MCF 10A (cell line): ENCODE measurements around the gene HAGH. TPM values are rescaled to one million over a fixed set of nuclear protein-coding genes. Genes with fewer than 3 reads are reported as not detected.

ENCODE experiments used
- BruUV-seq: library from RNA; stranded (reverse); fragments of 400-500 nt; replicated peaks from 2 replicates; lab custom pipeline; 2021; lab: Mats Ljungman, UMichigan
- CTCF ChIA-PET: fragments of 300-600 bp; sonication (Branson Sonifier 250); formaldehyde crosslinking; extraction: SDS; loops from one replicate; lab custom pipeline; 2021; ENCODE audit warnings: antibody characterized with exemption, inconsistent platforms; lab: Yijun Ruan, JAX
- POLR2A ChIA-PET: fragments of 300-600, 350-650 bp; sonication (Branson Sonifier 250); formaldehyde crosslinking; extraction: SDS; loops from one replicate; lab custom pipeline; 2020; ENCODE audit warnings: antibody characterized with exemption, inconsistent platforms; lab: Yijun Ruan, JAX
- DNase-seq: peaks from one replicate; pipeline ENCODE4 v3.0.0-alpha.2; 2018; ENCODE audit not compliant: unreplicated experiment
- H3K27ac Mint-ChIP-seq: one replicate; pipeline ENCODE4 v1.8.0; 2022; ENCODE audit warnings: mild to moderate bottlenecking, low read depth, mixed read lengths; ENCODE audit not compliant: unreplicated experiment
- H3K27me3 Mint-ChIP-seq: one replicate; pipeline ENCODE4 v1.8.0; 2022; ENCODE audit warnings: mixed read lengths; ENCODE audit not compliant: insufficient read depth, unreplicated experiment
- H3K36me3 Mint-ChIP-seq: one replicate; pipeline ENCODE4 v1.8.0; 2022; ENCODE audit warnings: mild to moderate bottlenecking, moderate library complexity, mixed read lengths; ENCODE audit not compliant: insufficient read depth, unreplicated experiment
- H3K4me1 Mint-ChIP-seq: one replicate; pipeline ENCODE4 v1.8.0; 2022; ENCODE audit warnings: mixed read lengths; ENCODE audit not compliant: insufficient read depth, unreplicated experiment
- H3K4me3 Mint-ChIP-seq: one replicate; pipeline ENCODE4 v1.8.0; 2022; ENCODE audit warnings: mild to moderate bottlenecking, moderate library complexity, mixed read lengths; ENCODE audit not compliant: unreplicated experiment
- H3K9me3 Mint-ChIP-seq: one replicate; pipeline ENCODE4 v1.8.0; 2022; ENCODE audit warnings: mixed read lengths; ENCODE audit not compliant: unreplicated experiment
- intact Hi-C: fragments of 100-400 bp; cut with micrococcal nuclease; formaldehyde crosslinking; loops from 2 replicates; pipeline ENCODE4 v1.14.1; 2022
- total RNA-seq: library from RNA; stranded (reverse); gene quantifications from 2 replicates; pipeline ENCODE4 v1.2.3, GENCODE V29; 2022
- TF ChIP-seq, protein P1 (sequence below): fragments of 200-600 bp; IDR thresholded peaks from one replicate; pipeline ENCODE4 v1.8.0; 2022; ENCODE audit warnings: antibody characterized with exemption, mild to moderate bottlenecking; ENCODE audit not compliant: unreplicated experiment

HAGH gene
- total RNA-seq, 1 experiment from 2014 or later: 44.5 TPM

DNA sequence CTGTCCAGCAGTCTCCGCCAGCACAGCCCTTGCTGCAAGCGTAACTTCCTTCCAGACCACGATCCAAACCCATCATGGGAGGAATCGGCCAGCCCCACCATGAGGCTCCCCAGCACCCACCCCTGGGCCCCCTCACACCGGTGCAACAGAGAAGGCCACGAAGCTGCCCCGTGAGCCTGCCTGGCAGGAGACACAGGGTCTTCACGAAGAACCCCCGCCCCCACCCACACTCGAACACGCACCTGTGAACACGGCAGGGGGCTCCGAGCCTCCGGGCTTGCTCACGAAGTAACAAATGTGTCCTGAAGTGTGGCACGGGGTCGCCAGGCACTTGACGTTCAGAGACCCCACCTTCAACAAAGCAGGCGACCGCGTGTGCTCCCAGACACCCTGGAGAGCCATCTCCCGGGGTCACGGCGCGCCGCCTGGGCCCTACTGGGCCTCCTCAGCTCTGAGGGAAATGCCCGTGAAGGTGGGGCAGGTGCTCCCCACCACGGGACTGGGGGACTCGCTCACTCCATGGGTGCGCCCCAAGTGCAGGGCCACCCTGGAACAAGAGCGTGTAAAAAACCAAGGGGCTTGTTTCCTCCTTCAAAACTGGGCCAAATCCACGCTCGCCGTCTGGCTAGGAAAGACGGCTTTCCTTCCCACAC lies 7.6 kb downstream of the HAGH start:
- POLR2A ChIA-PET: no interaction called here
- TF ChIP-seq, protein P1, sequence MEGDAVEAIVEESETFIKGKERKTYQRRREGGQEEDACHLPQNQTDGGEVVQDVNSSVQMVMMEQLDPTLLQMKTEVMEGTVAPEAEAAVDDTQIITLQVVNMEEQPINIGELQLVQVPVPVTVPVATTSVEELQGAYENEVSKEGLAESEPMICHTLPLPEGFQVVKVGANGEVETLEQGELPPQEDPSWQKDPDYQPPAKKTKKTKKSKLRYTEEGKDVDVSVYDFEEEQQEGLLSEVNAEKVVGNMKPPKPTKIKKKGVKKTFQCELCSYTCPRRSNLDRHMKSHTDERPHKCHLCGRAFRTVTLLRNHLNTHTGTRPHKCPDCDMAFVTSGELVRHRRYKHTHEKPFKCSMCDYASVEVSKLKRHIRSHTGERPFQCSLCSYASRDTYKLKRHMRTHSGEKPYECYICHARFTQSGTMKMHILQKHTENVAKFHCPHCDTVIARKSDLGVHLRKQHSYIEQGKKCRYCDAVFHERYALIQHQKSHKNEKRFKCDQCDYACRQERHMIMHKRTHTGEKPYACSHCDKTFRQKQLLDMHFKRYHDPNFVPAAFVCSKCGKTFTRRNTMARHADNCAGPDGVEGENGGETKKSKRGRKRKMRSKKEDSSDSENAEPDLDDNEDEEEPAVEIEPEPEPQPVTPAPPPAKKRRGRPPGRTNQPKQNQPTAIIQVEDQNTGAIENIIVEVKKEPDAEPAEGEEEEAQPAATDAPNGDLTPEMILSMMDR: no peak
- no peak overlapping the region for H3K4me3 Mint-ChIP-seq
- no peak for DNase-seq
- no TSS peak for BruUV-seq
- no peaks in the 10 kb centered on the region for H3K27me3 Mint-ChIP-seq
- no peaks in the 10 kb centered on the region for H3K9me3 Mint-ChIP-seq
- peaks cover 52% of the 10 kb centered on the region for H3K36me3 Mint-ChIP-seq
- no peak overlapping the region for H3K27ac Mint-ChIP-seq
- no peaks in the 10 kb centered on the region for H3K4me1 Mint-ChIP-seq
- CTCF ChIA-PET: no interaction called here
- intact Hi-C loops: no loop called here

DNA sequence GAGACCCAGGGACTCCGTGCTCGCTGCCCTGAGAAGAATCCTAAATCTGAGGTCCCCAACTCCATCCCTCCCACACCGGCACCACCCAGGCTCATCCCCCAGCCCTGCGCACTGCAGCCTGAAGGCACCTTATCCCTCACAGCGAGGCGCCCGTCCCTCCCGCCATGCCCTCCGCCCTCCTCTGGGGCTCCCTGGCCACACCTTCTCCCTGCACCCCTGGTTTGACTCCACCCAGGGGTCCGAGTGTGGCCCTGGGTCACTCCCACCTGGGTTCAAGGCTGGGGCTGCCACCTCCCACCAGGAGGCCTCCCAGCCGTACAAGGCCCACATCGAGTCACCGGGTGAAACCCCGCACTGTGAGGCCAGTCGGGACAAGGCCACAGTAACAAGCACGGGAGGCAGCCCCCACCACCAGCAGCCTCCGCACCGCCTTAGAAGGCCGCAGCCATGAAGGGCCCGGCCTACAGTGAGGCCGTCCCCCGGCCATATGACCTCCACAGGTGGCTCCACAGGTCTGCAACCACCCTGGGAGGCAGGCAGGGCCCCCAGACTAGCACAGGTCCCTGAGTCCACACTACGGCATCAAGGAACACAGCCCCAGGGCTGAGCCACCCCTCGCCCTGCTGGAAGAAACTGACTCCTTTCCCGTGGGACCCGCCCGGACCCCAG lies 8.3 kb downstream of the HAGH start:
- Mint-ChIP-seq H3K36me3 (peaks cover 52% of the 10 kb centered on the region), H3K27ac (no peak overlapping the region), H3K27me3 (no peaks in the 10 kb centered on the region), H3K4me3 (no peak overlapping the region), H3K9me3 (no peaks in the 10 kb centered on the region), H3K4me1 (no peaks in the 10 kb centered on the region)
- BruUV-seq: no TSS peak
- ChIA-PET POLR2A (no interaction called here), CTCF (no interaction called here)
- intact Hi-C loops: no loop called here
- DNase-seq: no peak
- TF ChIP-seq, protein P1: no peak

DNA sequence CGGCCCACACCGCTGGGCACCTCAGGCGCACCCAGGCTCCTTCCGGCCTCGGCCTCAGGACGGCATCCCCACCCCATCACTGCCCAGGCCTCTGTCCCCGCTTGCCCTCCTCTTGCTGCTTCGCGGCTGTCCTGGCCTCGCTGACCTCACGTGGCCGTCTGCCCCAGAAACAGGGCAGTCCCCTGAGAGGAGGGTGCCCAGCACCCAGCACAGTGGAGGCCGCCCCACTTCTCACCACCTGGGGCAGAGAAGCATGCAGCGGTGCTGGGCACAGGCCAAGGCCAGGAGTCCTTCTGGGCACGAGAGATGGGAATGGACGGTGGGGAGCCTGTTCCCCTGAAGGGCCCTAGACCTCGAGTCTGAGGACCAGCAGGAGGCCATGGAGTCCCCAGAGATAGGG lies 8.9 kb downstream of the HAGH start:
- H3K4me1 Mint-ChIP-seq: no peaks in the 10 kb centered on the region
- POLR2A ChIA-PET: no interaction called here

DNA sequence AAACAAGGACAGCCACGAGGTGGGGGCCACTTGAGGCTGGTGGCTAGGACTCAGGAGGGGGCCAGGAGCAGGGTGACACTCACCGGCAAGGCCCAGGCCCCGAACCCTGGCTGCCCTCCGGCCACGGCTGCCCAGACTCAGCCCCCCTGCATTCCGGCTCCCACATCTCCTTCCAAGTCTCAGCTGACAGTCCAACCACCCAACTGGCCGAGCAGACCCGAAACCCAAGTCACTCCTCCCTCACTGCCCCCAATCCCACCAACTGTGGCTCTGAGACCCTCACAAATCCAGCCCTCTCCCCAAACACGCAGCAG lies 9.4 kb downstream of the HAGH start:
- DNase-seq: no peak
- ChIA-PET CTCF (interaction anchor here (0.7 kb wide), 1 partner anchor 188 kb away, joined by 3 read pairs; no protein-coding TSS in a partner anchor), POLR2A (no interaction called here)
- Mint-ChIP-seq H3K9me3 (no peaks in the 10 kb centered on the region), H3K36me3 (peaks cover 60% of the 10 kb centered on the region), H3K4me1 (no peaks in the 10 kb centered on the region), H3K4me3 (no peak overlapping the region), H3K27me3 (no peaks in the 10 kb centered on the region), H3K27ac (no peak overlapping the region)
- intact Hi-C loops: no loop called here
- TF ChIP-seq, protein P1: no peak
- no TSS peak for BruUV-seq

More for the DNA sequence above, 8.9 kb downstream of the HAGH start:
- no peak for DNase-seq
- no TSS peak for BruUV-seq
- H3K4me3 Mint-ChIP-seq: no peak overlapping the region
- CTCF ChIA-PET: interaction anchor here (0.7 kb wide), 1 partner anchor 189 kb away, joined by 3 read pairs; no protein-coding TSS in a partner anchor
- intact Hi-C loops: no loop called here
- no peaks in the 10 kb centered on the region for H3K9me3 Mint-ChIP-seq
- no peaks in the 10 kb centered on the region for H3K27me3 Mint-ChIP-seq
- no peak overlapping the region for H3K27ac Mint-ChIP-seq
- H3K36me3 Mint-ChIP-seq: peaks cover 58% of the 10 kb centered on the region
- TF ChIP-seq, protein P1: no peak
